HL-60 (cell line): ENCODE data around the gene ITSN2.

Experiments used
- GABPA ChIP-seq: IDR thresholded peaks from 2 replicates; pipeline ENCODE4 v1.6.1; 2012; ENCODE audit warnings: low read depth
- POLR2AphosphoS5 ChIP-seq: IDR thresholded peaks from 2 replicates; pipeline ENCODE4 v1.6.1; 2012; ENCODE audit warnings: low read depth
- REST ChIP-seq: IDR thresholded peaks from 2 replicates; pipeline ENCODE4 v1.6.1; 2012; ENCODE audit warnings: low read depth; ENCODE audit not compliant: insufficient replicate concordance
- SPI1 ChIP-seq: IDR thresholded peaks from 2 replicates; pipeline ENCODE4 v1.6.1; 2012; ENCODE audit warnings: low read depth, mild to moderate bottlenecking, borderline replicate concordance
- TF ChIP-seq, protein P1 (sequence below): IDR thresholded peaks from one replicate; pipeline ENCODE4 v1.5.1; 2011; ENCODE audit warnings: low read length, control low read depth, inconsistent platforms; ENCODE audit not compliant: insufficient read depth

DNA sequence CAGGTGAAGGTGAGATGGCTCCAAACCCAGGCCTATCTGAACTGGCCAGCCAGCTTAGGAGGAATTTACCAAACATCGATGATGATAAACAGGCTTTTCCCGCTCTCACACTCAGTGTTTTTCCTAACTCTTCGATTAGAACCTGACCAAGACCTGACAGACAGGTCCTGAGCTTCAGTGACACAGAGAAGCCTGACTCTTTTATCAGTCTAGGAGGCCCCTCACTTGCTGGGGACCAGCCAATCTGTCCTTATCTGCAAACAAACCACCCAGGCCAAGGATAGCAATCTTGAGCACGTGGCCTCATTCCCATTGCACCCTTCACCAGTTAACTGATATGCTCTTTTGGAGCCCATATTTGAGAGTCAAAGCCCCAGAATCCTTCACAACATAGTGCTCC, 1.9 kb upstream of the ITSN2 start:
- TF ChIP-seq, protein P1, sequence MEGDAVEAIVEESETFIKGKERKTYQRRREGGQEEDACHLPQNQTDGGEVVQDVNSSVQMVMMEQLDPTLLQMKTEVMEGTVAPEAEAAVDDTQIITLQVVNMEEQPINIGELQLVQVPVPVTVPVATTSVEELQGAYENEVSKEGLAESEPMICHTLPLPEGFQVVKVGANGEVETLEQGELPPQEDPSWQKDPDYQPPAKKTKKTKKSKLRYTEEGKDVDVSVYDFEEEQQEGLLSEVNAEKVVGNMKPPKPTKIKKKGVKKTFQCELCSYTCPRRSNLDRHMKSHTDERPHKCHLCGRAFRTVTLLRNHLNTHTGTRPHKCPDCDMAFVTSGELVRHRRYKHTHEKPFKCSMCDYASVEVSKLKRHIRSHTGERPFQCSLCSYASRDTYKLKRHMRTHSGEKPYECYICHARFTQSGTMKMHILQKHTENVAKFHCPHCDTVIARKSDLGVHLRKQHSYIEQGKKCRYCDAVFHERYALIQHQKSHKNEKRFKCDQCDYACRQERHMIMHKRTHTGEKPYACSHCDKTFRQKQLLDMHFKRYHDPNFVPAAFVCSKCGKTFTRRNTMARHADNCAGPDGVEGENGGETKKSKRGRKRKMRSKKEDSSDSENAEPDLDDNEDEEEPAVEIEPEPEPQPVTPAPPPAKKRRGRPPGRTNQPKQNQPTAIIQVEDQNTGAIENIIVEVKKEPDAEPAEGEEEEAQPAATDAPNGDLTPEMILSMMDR: no peak
- TF ChIP-seq REST: no peak
- no peak for TF ChIP-seq GABPA
- no peak for TF ChIP-seq POLR2AphosphoS5
- no peak for TF ChIP-seq SPI1
